ENCODE data around the gene CFAP74.

DNA sequence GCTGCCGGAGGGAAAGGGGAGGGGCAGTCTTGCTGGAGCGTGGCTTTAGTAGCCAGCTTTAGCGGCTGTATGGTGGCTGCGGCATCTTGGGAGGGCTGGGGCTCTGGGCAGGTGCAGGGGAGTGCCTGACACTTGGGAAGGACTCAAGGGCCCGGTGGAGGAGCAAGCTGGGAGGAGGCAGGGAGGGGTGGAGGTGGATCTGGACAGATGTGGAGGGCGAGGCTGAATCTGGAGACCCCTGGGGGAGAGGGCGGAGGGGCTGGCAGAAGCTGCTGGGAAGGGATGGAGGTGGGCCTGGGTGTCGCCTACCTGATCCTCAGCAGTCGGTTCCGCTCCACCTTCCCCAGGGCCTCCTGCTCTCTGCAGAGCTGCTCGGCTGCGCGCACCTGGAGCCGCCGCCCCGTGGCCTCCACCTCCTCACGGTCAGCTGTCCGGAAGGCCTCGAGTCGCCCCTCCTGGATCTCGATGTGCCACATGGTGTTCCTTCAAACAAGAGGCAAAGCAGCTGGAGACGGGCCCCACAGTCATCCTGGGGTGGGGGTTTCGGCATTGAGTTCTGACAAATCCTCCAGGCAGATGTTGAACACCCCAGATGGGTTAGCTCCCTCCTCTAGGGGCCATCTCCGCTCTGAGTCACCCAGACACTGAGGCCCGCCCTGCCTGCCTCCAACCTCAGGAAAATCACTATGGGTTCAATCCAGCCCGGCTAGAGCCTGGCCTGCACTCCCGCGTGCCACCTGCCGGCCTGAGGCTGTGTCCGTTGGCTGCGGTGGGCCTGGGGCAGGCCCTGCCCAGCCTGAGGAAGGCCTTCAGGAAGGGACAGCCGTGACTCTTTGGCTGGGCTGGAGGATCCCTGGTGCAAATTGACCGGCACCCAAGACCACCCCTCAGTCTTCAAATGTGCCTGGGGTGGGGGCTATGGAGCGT, 29.6 kb downstream of the CFAP74 start:
- TF ChIP-seq, protein P1, sequence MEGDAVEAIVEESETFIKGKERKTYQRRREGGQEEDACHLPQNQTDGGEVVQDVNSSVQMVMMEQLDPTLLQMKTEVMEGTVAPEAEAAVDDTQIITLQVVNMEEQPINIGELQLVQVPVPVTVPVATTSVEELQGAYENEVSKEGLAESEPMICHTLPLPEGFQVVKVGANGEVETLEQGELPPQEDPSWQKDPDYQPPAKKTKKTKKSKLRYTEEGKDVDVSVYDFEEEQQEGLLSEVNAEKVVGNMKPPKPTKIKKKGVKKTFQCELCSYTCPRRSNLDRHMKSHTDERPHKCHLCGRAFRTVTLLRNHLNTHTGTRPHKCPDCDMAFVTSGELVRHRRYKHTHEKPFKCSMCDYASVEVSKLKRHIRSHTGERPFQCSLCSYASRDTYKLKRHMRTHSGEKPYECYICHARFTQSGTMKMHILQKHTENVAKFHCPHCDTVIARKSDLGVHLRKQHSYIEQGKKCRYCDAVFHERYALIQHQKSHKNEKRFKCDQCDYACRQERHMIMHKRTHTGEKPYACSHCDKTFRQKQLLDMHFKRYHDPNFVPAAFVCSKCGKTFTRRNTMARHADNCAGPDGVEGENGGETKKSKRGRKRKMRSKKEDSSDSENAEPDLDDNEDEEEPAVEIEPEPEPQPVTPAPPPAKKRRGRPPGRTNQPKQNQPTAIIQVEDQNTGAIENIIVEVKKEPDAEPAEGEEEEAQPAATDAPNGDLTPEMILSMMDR (IDR thresholded peaks at IDR 0.05), result no peak
- no peak for TF ChIP-seq POLR2A (IDR thresholded peaks at IDR 0.05)
